Measurements from ENCODE around the gene TM6SF1. TPM values are rescaled to one million over a fixed set of nuclear protein-coding genes. Genes with fewer than 3 reads are reported as not detected.

The TM6SF1 gene
- total RNA-seq, 1 donor from 2014 or later: 4.7 TPM

GRCh38 chr15:83092309-83092976, 15.0 kb upstream of the TM6SF1 start:
- TF ChIP-seq, protein P1, sequence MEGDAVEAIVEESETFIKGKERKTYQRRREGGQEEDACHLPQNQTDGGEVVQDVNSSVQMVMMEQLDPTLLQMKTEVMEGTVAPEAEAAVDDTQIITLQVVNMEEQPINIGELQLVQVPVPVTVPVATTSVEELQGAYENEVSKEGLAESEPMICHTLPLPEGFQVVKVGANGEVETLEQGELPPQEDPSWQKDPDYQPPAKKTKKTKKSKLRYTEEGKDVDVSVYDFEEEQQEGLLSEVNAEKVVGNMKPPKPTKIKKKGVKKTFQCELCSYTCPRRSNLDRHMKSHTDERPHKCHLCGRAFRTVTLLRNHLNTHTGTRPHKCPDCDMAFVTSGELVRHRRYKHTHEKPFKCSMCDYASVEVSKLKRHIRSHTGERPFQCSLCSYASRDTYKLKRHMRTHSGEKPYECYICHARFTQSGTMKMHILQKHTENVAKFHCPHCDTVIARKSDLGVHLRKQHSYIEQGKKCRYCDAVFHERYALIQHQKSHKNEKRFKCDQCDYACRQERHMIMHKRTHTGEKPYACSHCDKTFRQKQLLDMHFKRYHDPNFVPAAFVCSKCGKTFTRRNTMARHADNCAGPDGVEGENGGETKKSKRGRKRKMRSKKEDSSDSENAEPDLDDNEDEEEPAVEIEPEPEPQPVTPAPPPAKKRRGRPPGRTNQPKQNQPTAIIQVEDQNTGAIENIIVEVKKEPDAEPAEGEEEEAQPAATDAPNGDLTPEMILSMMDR (IDR thresholded peaks at IDR 0.05; ENCODE audit: borderline replicate concordance): no peak
- Histone ChIP-seq H3K4me1 (peaks cover 5% of the 10 kb centered on the region), H3K9me3 (replicated peaks) (peaks cover 8% of the 10 kb centered on the region), H3K27ac (replicated peaks) (peak overlapping the region; percentile 40), H3K27me3 (ENCODE audit: low read depth) (no peaks in the 10 kb centered on the region), H3K36me3 (no peaks in the 10 kb centered on the region), H3K4me3 (no peak overlapping the region)
- no peak for DNase-seq
- intact Hi-C loops (cut with micrococcal nuclease): no loop called here

DNA sequence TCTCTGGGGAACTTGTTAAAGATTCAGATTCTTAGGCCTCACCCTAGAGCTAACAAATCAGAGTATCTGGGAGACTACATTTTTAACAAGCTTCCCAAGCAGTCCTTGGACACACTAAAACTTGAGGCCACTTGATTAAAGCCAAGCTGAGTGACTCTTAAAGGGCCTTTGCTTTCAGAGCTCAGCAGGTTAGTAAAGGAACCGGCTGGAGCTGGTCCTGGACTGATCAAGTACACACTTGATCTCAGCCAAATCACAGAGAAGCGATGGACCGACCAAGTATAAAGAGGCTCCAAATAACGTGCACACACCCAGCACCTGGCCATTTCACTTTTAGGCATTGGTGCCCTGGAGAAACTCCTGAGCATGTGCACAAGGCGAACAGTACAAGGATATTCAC, 12.9 kb upstream of the TM6SF1 start:
- no peaks in the 10 kb centered on the region for H3K27me3 ChIP-seq (ENCODE audit: low read depth)
- peaks cover 17% of the 10 kb centered on the region for H3K9me3 ChIP-seq (replicated peaks)
- no peak overlapping the region for H3K4me3 ChIP-seq
- TF ChIP-seq, protein P1 (IDR thresholded peaks at IDR 0.05; ENCODE audit: borderline replicate concordance): no peak
- no peak overlapping the region for H3K27ac ChIP-seq (replicated peaks)
- intact Hi-C loops (cut with micrococcal nuclease): no loop called here
- H3K4me1 ChIP-seq: peaks cover 10% of the 10 kb centered on the region
- H3K36me3 ChIP-seq: no peaks in the 10 kb centered on the region
- no peak for DNase-seq

DNA sequence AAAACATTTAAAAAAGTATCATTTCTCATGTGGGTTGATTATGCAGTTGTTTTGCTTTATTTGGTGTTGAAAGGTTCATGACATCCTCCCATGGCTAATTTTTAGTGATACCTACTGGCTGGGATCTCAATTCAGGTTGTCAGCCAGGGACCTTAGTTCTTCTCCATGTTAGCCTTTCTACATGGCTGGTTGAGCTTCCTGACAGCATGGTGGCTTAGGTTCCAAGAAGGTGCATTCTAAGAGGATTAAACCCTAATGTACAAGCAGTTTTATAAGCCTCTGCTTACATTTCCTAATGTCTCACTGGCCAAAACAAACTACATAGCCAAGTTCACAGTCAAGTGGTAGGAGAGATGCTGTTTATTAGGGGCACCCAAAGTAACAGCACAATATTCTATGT, 9.4 kb upstream of the TM6SF1 start:
- Histone ChIP-seq H3K27ac (replicated peaks) (no peak overlapping the region), H3K9me3 (replicated peaks) (peaks cover 17% of the 10 kb centered on the region), H3K4me3 (no peak overlapping the region), H3K27me3 (ENCODE audit: low read depth) (no peaks in the 10 kb centered on the region), H3K36me3 (no peaks in the 10 kb centered on the region), H3K4me1 (peaks cover 13% of the 10 kb centered on the region)
- DNase-seq: no peak
- TF ChIP-seq, protein P1 (IDR thresholded peaks at IDR 0.05; ENCODE audit: borderline replicate concordance): no peak
- intact Hi-C loops (cut with micrococcal nuclease): no loop called here

- no peaks in the 10 kb centered on the region for H3K27me3 ChIP-seq (ENCODE audit: low read depth)
- no peak overlapping the region for H3K4me3 ChIP-seq
- intact Hi-C loops (cut with micrococcal nuclease): no loop called here
- no peaks in the 10 kb centered on the region for H3K36me3 ChIP-seq
- H3K4me1 ChIP-seq: peaks cover 13% of the 10 kb centered on the region
- TF ChIP-seq, protein P1 (IDR thresholded peaks at IDR 0.05; ENCODE audit: borderline replicate concordance): no peak
- H3K27ac ChIP-seq (replicated peaks): no peak overlapping the region
- DNase-seq: no peak
- H3K9me3 ChIP-seq (replicated peaks): peaks cover 17% of the 10 kb centered on the region
Measured at GRCh38 chr15:83099290-83099689, 8.2 kb upstream of the TM6SF1 start.

- DNase-seq: no peak
- Histone ChIP-seq H3K4me3 (no peak overlapping the region), H3K36me3 (no peaks in the 10 kb centered on the region), H3K27ac (replicated peaks) (peak overlapping the region; percentile 20), H3K9me3 (replicated peaks) (peaks cover 17% of the 10 kb centered on the region), H3K27me3 (ENCODE audit: low read depth) (no peaks in the 10 kb centered on the region), H3K4me1 (peaks cover 13% of the 10 kb centered on the region)
- TF ChIP-seq, protein P1 (IDR thresholded peaks at IDR 0.05; ENCODE audit: borderline replicate concordance): no peak
- intact Hi-C loops (cut with micrococcal nuclease): no loop called here
Measured at GRCh38 chr15:83100097-83100646, 7.3 kb upstream of the TM6SF1 start.
